Activated naive CD8-positive, alpha-beta T cell treated with anti-CD3 and anti-CD28 coated beads, Interleukin-2, amount 50 U/mL, for 24 hours (primary cell): Measurements from ENCODE around the gene MEGF11.

Source experiments
- ATAC-seq: fragments of 150-1000 bp; cut with Tn5 transposase; one replicate; pipeline ENCODE4 v1.10.0; 2021
- DNase-seq: peaks from one replicate; pipeline ENCODE4 v3.0.0; 2021
- H3K27ac Mint-ChIP-seq: one replicate; pipeline ENCODE4 v1.8.0; 2021; ENCODE audit warnings: mild to moderate bottlenecking, mixed read lengths
- H3K27me3 Mint-ChIP-seq: one replicate; pipeline ENCODE4 v1.8.0; 2021; ENCODE audit warnings: mixed read lengths
- H3K36me3 Mint-ChIP-seq: one replicate; pipeline ENCODE4 v1.8.0; 2021; ENCODE audit warnings: low read depth, mixed read lengths
- H3K4me1 Mint-ChIP-seq: one replicate; pipeline ENCODE4 v1.8.0; 2021; ENCODE audit warnings: mixed read lengths
- H3K4me3 Mint-ChIP-seq: one replicate; pipeline ENCODE4 v1.8.0; 2021; ENCODE audit warnings: mild to moderate bottlenecking, moderate library complexity, mixed read lengths
- H3K9me3 Mint-ChIP-seq: one replicate; pipeline ENCODE4 v1.8.0; 2021; ENCODE audit warnings: mixed read lengths

MEGF11 gene

DNA sequence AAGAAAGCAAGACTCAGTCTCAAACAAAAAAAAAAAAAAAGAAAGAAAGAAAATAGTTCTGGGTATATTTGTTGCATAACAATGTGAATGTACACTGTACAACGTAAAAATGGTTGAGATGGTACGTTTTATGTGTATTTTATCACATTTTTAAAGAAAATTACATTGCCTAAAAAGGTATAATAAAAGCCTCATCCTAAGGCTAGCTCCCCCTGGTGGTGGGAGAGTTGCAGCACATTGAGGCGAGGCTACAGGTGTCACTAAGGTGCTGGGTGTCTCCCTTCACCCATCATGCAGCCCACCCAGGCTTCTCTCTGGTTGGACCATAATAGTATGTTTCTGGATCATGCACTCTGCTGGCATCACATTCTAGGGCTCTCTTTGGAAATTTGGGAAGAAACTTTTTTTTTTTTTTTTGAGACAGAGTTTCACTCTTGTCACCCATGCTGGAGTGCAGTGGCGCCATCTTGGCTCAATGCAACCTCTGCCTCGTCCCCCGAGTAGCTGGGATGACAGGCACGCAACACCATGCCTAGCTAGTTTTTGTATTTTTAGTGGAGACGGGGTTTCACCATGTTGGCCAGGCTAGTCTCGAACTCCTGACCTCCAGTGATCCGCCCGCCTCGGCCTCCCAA lies 396.6 kb downstream of the MEGF11 start:
- Mint-ChIP-seq H3K27ac (no peak overlapping the region), H3K27me3 (no peaks in the 10 kb centered on the region), H3K36me3 (no peaks in the 10 kb centered on the region), H3K4me3 (no peak overlapping the region), H3K4me1 (peaks cover 19% of the 10 kb centered on the region), H3K9me3 (no peaks in the 10 kb centered on the region)
- peak; percentile 65 for ATAC-seq
- peak; percentile 82 for DNase-seq

DNA sequence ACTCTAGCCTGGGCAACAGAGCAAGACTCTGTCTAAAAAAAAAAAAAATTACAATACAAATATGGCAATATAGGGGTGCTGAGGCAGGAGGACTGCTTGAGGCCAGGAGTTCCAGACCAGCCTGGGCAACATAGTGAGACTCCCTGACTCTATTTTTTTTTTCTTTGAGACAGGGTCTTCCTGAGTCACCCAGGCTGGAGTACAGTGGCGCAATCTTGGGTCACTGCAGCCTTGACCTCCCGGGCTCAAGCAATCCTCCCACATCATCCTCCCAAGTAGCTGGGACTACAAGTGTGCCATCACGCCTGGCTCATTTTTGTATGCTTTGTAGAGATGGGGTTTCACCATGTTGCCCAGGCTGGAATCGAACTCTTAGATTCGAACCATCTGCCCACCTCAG lies 401.6 kb downstream of the MEGF11 start:
- no peak for ATAC-seq
- no peak for DNase-seq
- Mint-ChIP-seq H3K4me1 (peaks cover 8% of the 10 kb centered on the region), H3K27ac (no peak overlapping the region), H3K36me3 (no peaks in the 10 kb centered on the region), H3K9me3 (no peaks in the 10 kb centered on the region), H3K27me3 (no peaks in the 10 kb centered on the region), H3K4me3 (no peak overlapping the region)

DNA sequence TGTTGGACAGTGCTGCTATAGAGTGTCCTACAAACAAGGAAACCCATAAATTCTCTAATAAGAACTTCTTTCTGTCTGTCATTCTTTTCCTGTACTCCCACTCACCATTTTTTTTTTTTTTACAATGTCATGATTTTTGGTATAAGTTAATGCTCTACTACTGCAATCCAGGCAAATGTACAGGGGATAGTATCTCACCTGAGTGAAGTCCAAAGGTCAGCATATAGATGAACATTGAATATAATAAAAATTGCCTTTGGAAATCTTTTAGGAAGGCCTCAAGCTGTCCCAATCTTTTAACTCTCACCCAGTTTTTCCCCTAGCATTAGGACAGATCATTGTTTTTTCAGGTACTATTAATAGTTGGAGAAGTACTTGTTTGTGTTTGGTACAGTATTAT lies 405.6 kb downstream of the MEGF11 start:
- H3K36me3 Mint-ChIP-seq: no peaks in the 10 kb centered on the region
- no peak overlapping the region for H3K27ac Mint-ChIP-seq
- H3K4me1 Mint-ChIP-seq: no peaks in the 10 kb centered on the region
- H3K9me3 Mint-ChIP-seq: no peaks in the 10 kb centered on the region
- ATAC-seq: no peak
- H3K4me3 Mint-ChIP-seq: no peak overlapping the region
- H3K27me3 Mint-ChIP-seq: no peaks in the 10 kb centered on the region
- DNase-seq: no peak

DNA sequence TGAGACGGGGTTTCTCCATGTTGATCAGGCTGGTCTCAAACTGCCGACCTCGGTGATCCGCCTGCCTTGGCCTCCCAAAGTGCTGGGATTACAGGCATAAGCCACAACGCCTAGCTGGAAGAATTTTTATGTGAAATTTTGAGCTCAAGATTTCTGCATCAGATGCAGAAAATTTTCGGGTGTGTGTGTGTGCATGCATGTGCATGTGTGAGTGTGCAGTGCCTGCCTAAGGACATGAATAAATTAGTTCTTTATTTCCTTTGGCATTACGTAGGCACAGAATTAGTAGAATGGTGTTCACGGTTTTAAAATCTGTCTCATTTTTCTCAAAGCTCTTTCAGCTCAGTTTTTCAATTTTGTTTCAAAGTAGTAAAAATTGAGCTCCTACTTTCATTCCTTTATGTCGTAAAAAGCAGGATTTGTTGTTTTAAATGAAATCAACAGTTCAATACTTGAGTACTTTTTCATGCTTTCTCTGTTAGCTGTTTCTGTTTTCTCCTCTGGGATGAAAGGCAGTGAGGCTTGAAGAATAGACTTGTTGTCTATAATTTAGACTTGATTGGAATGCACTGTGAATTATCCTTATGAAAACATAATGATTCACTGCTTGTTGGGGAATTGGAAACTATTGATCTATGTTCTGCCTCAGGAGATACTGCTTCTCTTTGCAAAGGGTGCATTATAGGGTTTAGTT lies 407.6 kb downstream of the MEGF11 start:
- no peak overlapping the region for H3K4me3 Mint-ChIP-seq
- ATAC-seq (no peak), DNase-seq (no peak)
- no peaks in the 10 kb centered on the region for H3K36me3 Mint-ChIP-seq
- no peak overlapping the region for H3K27ac Mint-ChIP-seq
- H3K9me3 Mint-ChIP-seq: no peaks in the 10 kb centered on the region
- H3K4me1 Mint-ChIP-seq: no peaks in the 10 kb centered on the region
- no peaks in the 10 kb centered on the region for H3K27me3 Mint-ChIP-seq
